ENCODE results near the gene RNF43.
"Not testable (repeated sequence)": the region's sequence is repeated elsewhere in the genome, so short reads cannot be mapped to it uniquely, and the experiment has no call there.

Gene RNF43

DNA sequence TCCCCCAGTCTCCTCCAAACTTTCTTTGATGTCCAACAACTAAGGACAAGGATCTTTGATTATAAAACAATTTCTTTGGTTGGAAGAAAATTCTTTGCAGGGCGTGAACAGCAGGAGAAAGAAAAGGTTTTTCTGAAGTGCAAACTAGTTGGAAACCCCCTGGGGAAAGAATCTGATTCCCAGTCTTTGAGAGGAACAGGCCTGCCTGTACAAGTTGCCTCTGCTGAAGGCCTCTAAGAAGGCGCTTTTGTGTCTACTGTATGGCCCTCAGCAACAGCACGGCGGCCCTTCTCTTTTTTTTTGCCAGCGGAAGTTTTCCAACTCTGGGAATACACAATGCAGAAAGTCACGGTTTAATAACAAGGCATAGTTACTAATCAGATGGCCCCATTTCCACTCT is 14.0 kb downstream of the RNF43 start:
- no peak for DNase-seq

- no peak for DNase-seq
These were observed 14.7 kb downstream of the RNF43 start for GRCh38 chr17:58402679-58403078.

DNA sequence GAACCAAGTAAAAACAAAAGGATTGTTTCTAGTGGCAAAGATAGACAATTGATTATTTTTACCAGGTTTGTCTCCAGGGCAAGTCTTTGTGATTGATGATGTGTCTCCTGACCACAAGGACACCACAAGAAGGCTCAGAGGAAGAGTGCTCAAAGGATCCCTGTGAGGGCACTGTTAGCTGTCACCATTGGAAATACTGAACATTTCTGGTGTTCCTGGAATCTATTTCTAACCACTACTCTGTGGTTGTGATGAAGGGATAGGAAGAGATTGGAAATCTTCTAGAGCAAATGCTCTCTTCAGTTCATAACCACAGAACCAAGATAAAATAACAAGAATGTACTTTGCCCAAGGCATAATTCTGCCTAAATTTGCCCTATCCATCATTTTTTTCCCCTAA is 15.3 kb downstream of the RNF43 start:
- no peak for DNase-seq

- no peak for DNase-seq
These were observed 16.0 kb downstream of the RNF43 start for GRCh38 chr17:58401287-58401686.

DNA sequence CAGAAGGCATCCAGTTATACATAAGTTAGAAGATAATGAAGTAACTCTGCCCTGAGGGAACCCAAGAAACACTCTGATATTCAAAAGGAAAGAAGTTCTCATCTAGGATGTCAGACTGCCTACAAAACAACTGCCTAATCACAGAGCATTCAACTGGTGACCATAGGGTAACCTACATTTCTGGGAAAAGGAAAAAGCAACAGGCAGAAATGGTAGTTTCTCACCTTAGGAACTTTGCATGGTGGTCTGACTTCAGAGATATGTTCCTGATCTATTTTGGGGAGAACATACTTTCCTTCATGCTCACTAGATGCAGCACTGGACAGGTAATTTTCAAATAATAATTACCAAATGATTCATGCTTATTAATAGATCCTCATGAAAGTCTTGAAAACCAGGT is 16.5 kb downstream of the RNF43 start:
- DNase-seq = no peak

DNA sequence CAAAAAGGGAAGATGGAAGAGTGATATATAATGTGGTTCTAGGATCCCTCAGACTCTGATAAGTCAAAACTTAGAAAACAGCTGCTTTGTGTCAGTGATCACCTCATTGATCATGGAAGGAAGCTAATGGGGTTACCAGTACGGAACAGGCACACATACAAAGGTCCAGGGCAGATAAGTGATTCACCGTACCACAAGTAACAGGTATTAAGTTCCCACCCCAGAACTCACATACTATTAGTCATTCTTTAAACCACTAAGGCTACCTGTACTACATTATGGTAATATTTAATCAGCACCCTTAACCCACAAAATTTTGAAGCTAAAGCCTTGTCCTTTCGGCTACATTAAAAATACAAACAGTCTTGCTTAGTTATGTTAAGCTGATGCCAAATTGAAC is 17.4 kb downstream of the RNF43 start:
- DNase-seq = no peak

GRCh38 chr17:58398574-58399266 is 18.6 kb downstream of the RNF43 start:
- DNase-seq = no peak

GRCh38 chr17:58397421-58397820 is 19.9 kb downstream of the RNF43 start:
- DNase-seq = not testable (repeated sequence)

DNA sequence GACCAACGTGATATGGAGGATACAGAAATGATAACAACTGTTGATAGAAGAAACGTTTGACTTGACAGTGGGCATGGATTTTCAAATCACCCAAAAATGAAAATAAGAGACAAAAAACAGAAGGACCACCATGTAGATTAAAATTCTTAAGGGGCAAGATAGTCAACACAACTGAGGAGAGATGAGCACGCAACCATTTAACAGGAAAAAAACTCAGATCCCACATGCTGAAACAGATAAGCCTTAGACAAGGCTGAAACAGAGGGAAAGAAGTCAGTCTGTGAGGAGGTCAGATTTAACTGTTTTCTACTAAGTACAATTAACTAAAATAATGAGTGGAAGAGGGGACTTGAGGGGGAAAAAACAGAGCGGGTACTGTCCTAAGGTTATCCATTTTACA is 21.2 kb downstream of the RNF43 start:
- no peak for DNase-seq

GRCh38 chr17:58394534-58395223 is 22.7 kb downstream of the RNF43 start:
- no peak for DNase-seq

DNA sequence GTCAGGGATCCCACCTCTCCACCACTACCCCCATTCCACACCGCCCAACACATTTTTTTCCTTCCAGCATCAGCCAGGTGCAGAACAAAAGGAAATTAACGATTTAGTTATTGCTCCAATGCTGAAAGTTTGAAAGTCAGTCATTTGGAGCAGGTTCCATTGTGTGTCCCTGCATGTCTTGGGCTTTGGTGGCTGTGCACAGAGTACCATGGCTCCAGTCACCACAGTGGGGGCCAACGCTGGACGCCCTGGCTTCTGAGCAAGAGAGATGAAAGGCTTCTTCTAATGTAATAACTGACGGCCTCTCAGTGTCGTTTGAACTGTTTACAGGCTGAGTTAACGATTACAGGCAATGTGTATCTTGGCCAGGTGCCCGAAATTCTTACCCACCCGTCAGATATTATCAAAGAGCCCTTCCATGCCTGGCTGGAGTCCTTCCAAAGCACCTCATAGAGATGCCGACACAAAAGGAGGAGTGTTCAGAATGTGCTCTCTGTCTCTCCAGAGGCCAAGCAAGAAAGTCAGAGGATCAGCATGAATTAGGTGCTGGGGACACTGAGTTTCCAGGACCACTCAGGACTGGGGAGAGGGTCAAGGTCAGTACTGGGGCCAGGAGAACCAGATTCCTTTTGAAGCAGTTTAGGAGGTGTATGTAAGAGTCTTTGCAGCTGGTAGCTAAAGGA is 25.9 kb downstream of the RNF43 start:
- no peak for DNase-seq

- DNase-seq = no peak
These were observed 26.4 kb downstream of the RNF43 start for GRCh38 chr17:58390884-58391283.

DNA sequence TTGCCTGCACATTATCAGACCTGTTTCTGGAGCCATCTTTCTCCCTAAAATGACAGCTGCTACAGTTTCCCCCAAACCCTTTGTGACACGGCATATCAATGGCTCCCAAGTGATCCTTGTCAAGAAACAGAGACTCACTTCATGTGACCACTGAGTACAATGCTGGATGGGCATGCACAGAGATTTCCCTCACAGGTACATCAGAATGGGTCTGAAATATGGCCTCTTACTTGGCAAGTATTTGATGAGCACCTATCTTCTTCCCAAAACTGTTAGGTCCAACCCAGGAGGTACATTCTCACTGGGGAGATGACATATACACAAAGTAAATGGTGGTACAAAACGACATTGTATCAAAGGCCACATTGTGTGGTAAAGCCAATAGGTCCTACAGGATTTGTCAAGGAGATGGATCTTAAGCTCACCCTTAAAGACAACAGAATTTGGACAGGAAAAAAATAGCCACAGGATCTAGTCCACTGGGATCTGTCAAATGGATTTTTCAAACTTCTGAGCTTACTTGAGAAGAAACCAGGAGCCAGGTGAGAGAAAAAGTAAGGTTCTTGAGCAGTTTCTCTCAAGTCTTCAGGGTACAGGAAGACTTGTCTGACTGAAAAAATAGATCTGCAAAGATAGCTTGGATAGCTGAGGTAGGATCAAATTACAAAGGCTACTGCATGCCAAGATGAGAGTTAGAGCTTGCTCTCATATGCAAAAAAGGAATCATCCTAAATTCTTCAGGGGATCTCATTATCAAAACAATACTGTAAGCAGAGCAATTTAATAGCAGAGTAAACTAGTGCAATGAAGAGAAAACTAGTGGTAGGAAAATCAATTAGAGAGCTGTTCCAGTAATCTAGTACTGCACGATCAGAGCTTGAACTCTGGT is 28.8 kb downstream of the RNF43 start:
- DNase-seq = no peak

- DNase-seq = no peak
These were observed 29.5 kb downstream of the RNF43 start for GRCh38 chr17:58387834-58388233.

- no peak for DNase-seq
These were observed 30.6 kb downstream of the RNF43 start for GRCh38 chr17:58386708-58387107.

- DNase-seq = no peak
These were observed 31.9 kb downstream of the RNF43 start for GRCh38 chr17:58385359-58385899.

GRCh38 chr17:58384897-58385296 is 32.4 kb downstream of the RNF43 start:
- DNase-seq = no peak

DNA sequence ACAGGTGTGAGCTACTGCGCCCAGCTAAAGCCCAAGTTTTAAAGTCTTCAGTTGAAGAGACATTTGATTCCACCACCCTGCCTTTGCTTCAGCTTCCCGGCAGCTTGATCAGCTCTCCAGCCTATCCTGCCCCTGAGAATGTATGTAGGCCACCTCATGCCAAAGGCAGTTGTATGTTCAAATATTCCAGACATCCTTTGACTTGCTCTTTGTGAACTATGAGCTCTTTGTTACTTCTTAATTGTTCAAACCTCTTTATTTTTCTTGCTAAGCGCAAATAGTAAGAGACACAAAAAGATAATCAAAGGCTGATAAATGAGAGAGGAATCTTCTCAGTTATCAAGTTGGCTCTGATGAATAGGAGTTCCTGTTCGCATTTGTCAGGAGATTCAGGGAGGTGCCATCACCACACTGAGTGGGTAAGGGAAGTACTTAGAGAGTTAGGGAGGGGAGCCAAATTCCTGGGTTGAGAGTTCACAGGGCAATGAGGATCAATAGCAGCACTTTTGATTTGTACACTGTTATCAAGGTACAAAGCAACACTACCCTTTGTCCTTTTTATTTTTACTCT is 33.4 kb downstream of the RNF43 start:
- no peak for DNase-seq

DNA sequence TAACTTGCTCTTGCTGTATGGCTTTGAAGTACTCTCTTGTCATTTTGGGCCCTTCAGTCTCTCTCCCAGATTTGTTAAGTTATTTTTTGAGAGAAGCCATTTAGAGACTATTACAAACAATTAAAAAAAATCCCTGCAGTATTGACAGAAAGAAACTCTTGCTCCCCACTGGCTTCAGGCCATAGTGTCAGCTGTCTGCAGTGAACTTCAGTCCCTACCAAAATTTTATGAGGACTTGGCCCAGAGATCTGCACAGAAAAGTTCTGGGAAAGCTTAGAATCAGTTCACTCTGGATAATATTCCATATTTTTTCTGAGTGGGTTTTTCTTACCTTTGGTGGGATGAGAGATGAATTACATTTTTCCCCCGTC is 34.5 kb downstream of the RNF43 start:
- DNase-seq = no peak

- no peak for DNase-seq
These were observed 35.0 kb downstream of the RNF43 start for GRCh38 chr17:58382108-58382871.

DNA sequence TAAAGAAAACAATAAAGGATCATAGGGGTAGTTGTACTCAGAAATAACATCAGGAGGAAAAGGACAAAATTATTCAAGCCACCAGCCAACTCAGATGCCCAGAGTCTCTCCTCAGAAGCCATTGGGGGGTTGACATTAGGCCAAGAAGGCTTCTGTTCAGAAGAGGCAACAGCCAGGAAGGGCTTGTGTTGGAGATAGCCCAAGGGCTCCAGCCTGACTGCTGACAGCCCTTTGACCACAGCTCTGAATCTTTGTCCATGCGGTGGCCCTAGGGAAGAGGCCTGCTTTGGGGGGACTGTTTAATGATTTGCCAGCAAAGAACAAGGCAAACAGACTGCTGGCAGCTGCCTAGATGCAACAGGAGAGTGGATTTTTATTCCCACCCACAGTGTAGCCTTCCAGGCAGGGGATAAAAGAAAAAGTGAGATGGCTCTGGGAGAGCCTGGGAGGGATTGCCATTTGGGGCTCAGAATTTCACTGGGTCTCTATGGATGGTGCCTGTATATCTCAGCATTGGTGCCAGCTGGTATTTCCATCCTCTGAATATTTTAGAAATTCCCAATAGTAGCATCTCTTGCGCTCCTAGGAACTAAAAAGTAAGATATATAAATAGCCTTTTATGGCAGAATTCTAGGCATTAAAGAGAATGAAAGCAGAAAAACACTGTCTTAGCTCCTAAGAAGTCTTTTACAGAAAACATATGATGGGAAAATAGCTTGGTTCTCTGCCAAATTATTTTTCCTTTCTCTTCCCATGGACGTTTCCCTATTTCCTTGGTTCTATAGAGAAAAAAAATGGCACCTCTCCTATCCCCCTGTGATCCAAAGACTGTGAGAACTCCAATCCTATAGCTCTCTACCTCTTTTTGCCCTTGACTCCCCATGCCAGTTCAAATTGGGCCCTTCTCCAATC is 36.0 kb downstream of the RNF43 start:
- DNase-seq = no peak

All from activated effector memory CD4-positive, alpha-beta T cell treated with anti-CD3 and anti-CD28 coated beads, Interleukin-2, amount 50 U/mL, for 16 hours (primary cell).